Thyroid gland (tissue), 4 donors: ENCODE measurements around the gene ZDHHC8. TPM values are rescaled to one million over a fixed set of nuclear protein-coding genes. Genes with fewer than 3 reads are reported as not detected.

Experiments
- DNase-seq, 2 donors: peaks; one replicate each; pipeline ENCODE4 v3.0.0-alpha.2; 2019
- H3K27ac ChIP-seq, 3 donors: fragments of 200-600 bp; sonication (generic); 1 replicate in 2 of 3; 2 replicates in 1 of 3; pipeline ENCODE4 v1.5.1; 2016 to 2019; ENCODE audit warnings: mild to moderate bottlenecking in 1 of 3, moderate library complexity in 1 of 3
- H3K27me3 ChIP-seq: fragments of 200-600 bp; sonication (generic); one replicate; pipeline ENCODE4 v1.5.1; 2019
- H3K36me3 ChIP-seq, 2 donors: fragments of 200-600 bp; sonication (generic); one replicate each; pipeline ENCODE4 v1.5.1; 2016 to 2019
- H3K4me1 ChIP-seq, 2 donors: fragments of 200-600 bp; sonication (generic); one replicate each; pipeline ENCODE4 v1.5.1; 2017 to 2019
- H3K4me3 ChIP-seq, 3 donors: fragments of 200-600 bp; sonication (generic); replicated peaks in 1 of 3; 1 replicate in 2 of 3; 2 replicates in 1 of 3; pipeline ENCODE4 v1.5.1; 2016; ENCODE audit warnings: mild to moderate bottlenecking in 1 of 3
- H3K9me3 ChIP-seq: fragments of 200-600 bp; sonication (generic); one replicate; pipeline ENCODE4 v1.5.1; 2017
- CTCF ChIP-seq, 6 experiments: fragments of 200-600 bp in 3 of 6; fragments of 450-650 bp in 3 of 6; sonication (generic) in 3 of 6; IDR thresholded peaks; one replicate each; pipeline ENCODE4 v1.5.1; 2016 to 2019; ENCODE audit warnings: antibody characterized with exemption in 6 of 6, mild to moderate bottlenecking in 2 of 6, inconsistent platforms in 1 of 6, moderate library complexity in 1 of 6
- POLR2A ChIP-seq, 2 donors: fragments of 450-650 bp; IDR thresholded peaks; one replicate each; pipeline ENCODE4 v1.6.1; 2017; ENCODE audit warnings: antibody characterized with exemption in 2 of 2, mild to moderate bottlenecking in 2 of 2, moderate library complexity in 1 of 2
- WGBS, 2 donors: methylation state at CpG; one replicate each; pipeline ENCODE4 v1.1.5; 2017; 5-methylcytosine and 5-hydroxymethylcytosine counted together
- intact Hi-C: fragments of 100-400 bp; cut with DNase I; formaldehyde crosslinking; loops from one replicate; pipeline ENCODE4 v1.15.1; 2023
- total RNA-seq, 4 donors: library from RNA; depleted of rRNA; stranded (reverse); fragments of >200 nt; gene quantifications; one replicate each; pipeline ENCODE4 v1.2.3, GENCODE V29; 2016

Gene ZDHHC8
- total RNA-seq, 4 donors from 2014 or later, result 13.4 to 22.4 (median 18.9) TPM

GRCh38 chr22:20191000-20191515, 59.5 kb downstream of the ZDHHC8 start:
- Histone ChIP-seq H3K4me1 (no peaks in the 10 kb centered on the region), H3K27me3 (no peaks in the 10 kb centered on the region), H3K27ac (no peak overlapping the region), H3K4me3 (no peak overlapping the region), H3K36me3 (no peaks in the 10 kb centered on the region), H3K9me3 (no peaks in the 10 kb centered on the region)
- DNase-seq, result no peak
- TF ChIP-seq CTCF (IDR thresholded peaks at IDR 0.05) (no peak), POLR2A (IDR thresholded peaks at IDR 0.05) (no peak)
- intact Hi-C loops, result no loop called here
- WGBS, 2 donors, result 80 to 82% methylated on average over 9 to 10 of the region's 10 CpGs

GRCh38 chr22:20191803-20192202, 60.2 kb downstream of the ZDHHC8 start:
- no peak overlapping the region for H3K27ac ChIP-seq
- WGBS, 2 donors, result 88 to 95% methylated on average over 3 to 7 of the region's 8 CpGs
- H3K27me3 ChIP-seq, result no peaks in the 10 kb centered on the region
- H3K9me3 ChIP-seq, result no peaks in the 10 kb centered on the region
- H3K36me3 ChIP-seq, result no peaks in the 10 kb centered on the region
- intact Hi-C loops, result no loop called here
- DNase-seq, result no peak
- H3K4me1 ChIP-seq, result no peaks in the 10 kb centered on the region
- H3K4me3 ChIP-seq, result no peak overlapping the region
- TF ChIP-seq POLR2A (IDR thresholded peaks at IDR 0.05) (no peak), CTCF (IDR thresholded peaks at IDR 0.05) (no peak)

- no peak for TF ChIP-seq POLR2A (IDR thresholded peaks at IDR 0.05)
- no peak for TF ChIP-seq CTCF (IDR thresholded peaks at IDR 0.05)
- 60 to 88% methylated on average over 2 to 4 of the region's 10 CpGs for WGBS, 2 donors
- DNase-seq, result no peak
- Histone ChIP-seq H3K4me3 (no peak overlapping the region), H3K9me3 (no peaks in the 10 kb centered on the region), H3K36me3 (no peaks in the 10 kb centered on the region), H3K27ac (no peak overlapping the region), H3K27me3 (no peaks in the 10 kb centered on the region), H3K4me1 (no peaks in the 10 kb centered on the region)
- intact Hi-C loops, result no loop called here
These were observed 60.8 kb downstream of the ZDHHC8 start for GRCh38 chr22:20192293-20192971.

GRCh38 chr22:20192972-20193760, 61.6 kb downstream of the ZDHHC8 start:
- Histone ChIP-seq H3K4me1 (no peaks in the 10 kb centered on the region), H3K27me3 (no peaks in the 10 kb centered on the region), H3K9me3 (no peaks in the 10 kb centered on the region), H3K27ac (no peak overlapping the region), H3K4me3 (no peak overlapping the region), H3K36me3 (no peaks in the 10 kb centered on the region)
- intact Hi-C loops, result no loop called here
- WGBS, 2 donors, result 72 to 81% methylated on average over 15 to 16 of the region's 20 CpGs
- no peak for DNase-seq
- no peak for TF ChIP-seq POLR2A (IDR thresholded peaks at IDR 0.05)
- no peak for TF ChIP-seq CTCF (IDR thresholded peaks at IDR 0.05)
